ENCODE measurements around the gene NACC2.

NACC2 gene

DNA sequence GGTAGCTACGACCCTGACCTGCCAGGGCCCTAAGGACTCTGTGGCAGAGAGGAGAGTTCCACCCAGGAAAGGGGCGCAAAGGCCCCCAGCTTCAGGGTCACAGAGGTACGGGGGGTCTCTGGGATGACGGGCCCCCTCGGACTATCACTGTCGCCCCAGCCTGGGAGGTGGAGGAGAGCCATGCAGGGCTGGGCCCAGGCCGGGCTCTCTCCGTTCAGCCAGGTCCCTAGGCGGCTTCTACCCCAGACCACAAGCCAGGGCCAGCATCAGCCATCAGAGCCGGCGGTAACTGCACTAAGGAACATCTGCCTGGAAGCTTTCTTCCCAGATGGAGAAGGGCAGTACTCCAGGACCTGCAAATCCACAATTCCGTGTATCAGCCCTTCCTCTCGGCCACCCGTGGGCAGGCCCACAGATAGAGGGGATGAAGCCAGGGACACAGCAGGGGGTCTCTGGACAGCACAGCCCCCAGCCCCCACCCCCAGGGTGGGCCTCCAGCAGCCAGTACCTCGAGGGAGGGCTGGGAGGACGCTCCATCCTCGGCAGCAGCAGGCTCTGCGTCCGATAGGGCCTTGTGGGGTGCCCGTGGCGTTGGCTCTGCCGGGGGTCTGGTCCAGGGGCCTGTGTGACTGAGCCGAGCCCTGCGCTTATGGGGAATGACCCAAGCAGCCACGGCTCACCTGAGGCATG, 38.4 kb downstream of the NACC2 start:
- no peak for DNase-seq (ENCODE audit: low read depth in 2 of 2)

DNA sequence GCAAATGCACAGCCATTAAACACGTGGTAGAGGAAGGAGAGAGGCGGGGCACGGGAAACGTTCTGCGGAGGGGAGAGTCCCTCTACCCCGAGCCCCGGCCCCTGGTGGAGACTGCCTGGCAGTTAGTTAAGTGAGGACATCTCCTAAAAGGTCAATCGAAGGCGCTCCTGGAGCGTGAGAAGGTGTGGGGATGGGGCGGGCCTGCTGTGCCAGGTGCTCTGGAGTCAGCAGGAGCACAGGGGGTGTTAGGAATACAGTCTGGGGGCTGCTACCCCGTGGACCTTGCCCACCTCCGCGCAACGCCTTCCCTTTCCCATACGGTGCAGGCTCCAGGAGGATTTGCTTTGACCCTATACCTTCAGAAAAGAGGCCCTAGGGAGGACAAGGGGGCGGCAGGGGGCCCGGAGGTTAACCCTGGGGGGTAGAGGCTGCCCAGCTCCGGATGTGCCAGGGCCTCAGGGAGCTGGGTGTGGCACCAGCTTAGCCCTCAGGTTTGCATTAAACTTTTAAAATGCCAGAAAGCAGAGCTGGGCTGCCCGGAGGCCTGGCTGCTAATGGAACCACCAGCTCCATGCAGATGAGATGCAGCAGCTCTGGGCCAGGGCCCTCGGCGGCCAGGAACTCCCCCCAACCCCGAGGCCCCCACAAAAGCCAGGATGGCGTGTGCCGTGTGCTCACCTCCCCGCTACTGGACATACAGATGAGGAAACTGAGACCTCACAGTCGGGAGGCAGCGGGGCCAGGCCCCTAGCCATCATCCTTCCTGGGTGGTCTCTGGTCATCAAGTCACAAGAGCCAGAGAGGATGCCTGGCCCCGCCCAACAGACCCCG, 39.2 kb downstream of the NACC2 start:
- no peak for DNase-seq (ENCODE audit: low read depth in 2 of 2)

DNA sequence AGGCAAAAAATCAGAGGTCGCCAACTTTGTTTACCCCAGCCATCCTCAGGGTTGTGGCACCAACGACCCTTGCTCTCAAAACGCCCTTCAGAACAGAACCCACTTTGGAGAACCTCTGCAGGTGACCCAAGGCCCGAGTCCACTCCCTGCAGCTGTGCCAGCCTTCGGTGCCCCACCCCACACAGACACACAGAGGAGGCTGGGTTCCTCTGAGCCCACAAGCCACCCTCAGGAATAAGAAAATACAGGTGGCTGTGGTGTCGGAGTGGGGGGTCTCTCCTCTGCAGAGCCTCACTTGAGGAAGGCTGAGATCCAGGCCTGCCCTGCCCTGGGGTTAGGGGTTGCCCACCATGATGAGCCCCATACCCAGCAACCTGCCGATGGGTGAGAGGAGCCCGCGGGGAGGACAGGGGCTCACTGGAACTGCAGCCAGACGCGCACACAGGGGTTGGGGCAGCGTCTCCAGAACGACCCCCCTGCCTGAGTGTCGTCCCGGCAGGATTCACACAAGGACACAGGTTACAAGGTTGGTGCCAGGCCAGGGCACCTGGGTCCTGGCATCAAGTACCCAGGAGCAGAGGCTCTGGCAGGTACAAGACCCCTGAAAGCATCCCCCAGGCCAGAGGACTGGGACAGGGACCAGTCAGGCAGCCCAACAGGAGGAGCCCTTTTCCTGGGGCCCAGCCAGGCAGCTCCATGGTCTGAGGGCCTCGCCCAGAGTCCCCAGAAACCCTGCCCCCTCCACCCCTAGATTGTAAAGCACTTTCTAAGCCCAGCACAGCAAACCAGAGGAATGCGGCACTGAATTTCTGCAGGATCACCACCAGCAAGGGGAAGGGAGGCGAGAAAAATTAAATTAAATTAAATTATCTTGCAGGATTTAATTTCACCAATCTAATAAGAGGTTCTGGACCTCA, 40.0 kb downstream of the NACC2 start:
- DNase-seq (ENCODE audit: low read depth in 2 of 2): no peak

DNA sequence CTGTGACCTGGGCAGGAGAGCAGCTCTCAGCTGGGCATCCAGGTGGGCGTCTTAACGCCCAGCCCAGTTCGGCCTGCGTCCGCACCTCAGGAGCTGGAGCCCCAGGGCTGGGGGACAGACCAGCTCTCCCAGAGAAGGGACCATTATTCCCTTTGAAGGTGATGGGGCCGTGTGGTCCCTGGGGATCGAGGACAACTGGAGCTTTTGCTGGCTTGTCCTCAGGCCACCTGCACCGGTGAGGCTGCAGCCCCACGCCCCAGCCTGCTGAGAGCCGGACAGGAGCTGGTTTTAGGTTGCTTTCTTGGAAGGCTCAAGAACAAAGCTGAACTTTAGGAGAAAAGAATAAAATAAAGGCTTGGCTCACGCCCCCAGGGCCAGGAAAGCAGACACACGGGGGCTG, 40.9 kb downstream of the NACC2 start:
- no peak for DNase-seq (ENCODE audit: low read depth in 2 of 2)

DNA sequence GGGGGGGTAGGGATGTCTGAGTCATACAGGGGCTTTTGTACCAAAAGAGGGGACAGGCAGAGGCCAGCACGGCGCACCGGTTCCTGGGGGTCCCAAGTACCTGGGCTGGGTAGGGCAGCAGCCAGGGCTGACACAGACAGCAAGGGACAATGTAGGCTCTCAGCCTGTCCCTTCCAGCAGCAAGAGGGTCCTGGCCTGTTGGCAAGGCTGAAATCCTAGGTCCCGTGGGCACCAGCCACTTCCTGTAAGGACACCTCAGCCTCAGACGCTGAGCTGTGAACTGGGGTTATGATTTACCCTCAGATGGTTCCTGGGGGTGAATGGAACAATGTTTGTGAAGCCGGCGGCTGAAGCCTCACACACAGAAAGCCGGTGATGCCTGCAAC, 41.3 kb downstream of the NACC2 start:
- no peak for DNase-seq (ENCODE audit: low read depth in 2 of 2)

DNA sequence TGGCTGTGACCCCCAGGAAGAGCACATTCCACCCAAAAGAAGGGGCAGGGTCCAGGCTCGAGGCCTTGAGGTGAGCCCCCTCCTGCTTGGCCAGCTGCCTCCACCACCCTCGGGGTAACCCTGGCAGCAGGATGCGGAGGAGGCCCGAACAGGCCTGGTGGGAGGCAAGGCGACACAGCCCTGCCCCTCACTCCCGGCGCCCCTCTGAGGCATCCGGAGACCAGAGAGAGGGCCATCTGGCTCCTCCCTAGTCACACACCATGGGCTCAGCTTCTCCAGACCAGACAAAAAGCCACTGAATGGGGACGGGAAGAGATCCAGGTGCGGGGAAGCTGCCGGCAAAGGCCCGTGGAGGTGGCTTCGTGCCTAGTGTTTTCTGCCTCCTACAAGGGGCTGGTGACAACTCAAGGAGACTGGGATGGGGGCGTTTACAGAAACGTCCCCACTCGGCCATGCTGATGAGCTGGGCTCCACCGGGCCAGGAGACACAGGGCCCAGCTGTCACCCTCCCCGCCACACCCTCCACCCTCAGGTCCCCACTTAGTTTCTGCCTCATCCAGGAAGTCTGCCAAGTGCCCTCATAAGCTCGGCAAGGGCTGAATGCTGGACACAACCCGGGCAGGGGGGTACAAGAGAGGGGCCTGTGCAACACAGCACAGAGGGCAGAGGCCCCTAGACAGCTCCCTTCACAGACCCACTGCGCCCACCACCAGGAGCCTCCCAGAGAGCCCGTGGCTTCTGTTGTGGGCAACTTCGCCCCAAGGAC, 41.9 kb downstream of the NACC2 start:
- no peak for DNase-seq (ENCODE audit: low read depth in 2 of 2)

DNA sequence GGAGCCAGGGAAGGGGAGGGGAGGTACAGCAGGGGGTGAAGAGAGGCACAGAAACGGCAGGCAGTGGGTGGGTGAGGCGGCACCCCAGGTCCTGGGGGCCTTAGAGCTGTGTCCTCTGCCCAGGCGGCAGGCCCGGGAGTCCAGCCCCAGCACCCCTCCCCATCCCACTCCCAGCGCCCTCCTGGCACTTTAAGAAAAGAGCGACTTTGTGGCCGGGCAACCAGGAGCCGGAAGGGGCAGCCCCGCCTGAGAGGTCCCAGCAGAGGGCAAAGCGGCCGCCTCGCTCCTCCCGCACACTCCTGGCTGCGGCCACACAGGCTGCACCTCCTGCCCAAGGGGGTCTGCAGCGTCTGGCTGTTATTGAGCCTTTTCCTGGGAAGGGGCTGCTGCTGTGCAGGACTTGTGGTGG, 42.6 kb downstream of the NACC2 start:
- no peak for DNase-seq (ENCODE audit: low read depth in 2 of 2)

DNA sequence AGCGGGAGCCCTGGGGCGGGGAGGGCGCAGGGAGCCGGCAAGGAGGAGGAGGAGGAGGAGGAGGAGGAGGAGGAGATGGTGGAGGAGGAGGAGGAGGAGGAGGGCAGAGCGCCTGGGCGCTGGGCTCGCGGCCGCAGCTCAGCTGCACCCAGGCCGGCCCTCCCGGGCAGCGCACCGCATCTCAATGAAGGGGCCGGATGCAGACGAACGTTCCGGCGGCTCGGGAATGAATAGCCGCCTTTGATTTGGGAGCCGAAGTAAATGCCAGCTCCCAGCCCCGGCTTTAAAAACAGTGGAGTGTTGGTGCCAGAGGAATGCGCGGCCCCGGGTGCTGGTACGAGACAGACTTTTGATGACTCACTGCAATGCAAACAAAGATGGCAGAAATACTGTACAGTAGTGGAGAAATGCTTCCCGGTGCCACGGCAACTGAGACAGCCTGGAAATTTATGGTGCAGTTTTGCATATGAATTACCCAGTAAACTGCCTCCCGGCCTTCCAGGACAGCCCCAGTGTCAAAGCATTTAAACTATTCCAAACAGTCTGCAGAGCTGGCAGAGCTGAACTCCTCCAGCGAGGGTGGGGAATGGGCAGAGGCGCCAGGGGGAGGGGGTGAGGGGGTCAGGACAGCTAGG, 43.1 kb downstream of the NACC2 start:
- no peak for DNase-seq (ENCODE audit: low read depth in 2 of 2)

DNA sequence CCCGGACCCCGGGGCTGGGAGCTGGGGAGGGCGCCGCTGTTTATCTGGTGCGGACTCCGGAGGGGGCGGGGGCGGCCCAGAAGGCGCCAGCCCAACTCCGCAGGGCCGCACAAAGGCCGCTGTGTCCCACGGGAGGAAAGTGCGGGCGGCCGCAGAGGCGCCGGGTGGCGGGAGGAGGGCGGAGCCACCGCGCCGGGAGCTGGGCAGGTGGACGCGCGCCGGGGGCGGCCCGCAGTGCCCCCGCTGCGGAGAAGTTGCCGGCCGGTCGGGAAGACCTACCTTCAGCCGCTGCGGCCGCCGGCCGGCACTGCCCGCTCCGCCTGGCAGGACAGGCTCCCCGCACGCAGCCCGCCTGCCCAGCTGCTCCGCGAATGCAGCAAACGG, 43.6 kb downstream of the NACC2 start:
- no peak for DNase-seq (ENCODE audit: low read depth in 2 of 2)

DNA sequence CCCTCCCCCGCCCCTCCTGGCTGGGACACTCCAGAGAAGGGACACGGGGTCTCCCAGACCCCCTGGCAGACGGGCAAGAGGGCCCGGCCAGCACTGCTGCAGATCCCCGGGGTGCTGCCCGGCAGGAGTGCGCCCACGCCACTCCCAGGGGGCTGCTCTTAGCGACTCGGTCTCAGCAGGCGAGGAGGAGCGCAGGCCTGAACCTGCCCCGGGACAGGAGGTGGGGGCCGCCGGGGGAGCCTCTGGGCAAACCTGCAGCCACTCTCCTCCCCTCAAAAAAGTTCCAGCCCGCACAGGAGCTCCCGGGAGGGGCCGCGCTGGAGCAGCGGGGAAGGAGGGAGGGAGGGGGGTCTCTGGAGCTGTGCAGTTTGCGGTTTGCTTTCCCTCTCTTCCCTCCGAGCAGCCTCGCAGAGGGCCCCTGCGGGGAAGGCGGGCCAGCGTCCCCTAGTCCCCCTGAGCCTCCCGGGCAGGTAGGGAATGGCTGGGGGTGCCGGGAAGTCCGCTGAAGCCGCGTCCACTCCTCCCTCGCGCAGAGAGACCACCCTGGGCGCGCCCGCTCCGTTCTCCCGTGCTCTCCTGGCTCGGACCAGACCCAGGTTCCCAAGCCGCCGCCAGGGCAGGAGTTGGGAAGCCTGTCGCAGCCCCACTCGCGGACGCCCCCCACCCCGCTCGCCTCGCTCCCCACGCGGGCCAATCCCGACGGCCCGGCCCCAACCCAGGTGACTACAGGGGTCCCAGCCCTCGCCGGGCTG, 44.2 kb downstream of the NACC2 start:
- no peak for DNase-seq (ENCODE audit: low read depth in 2 of 2)

DNA sequence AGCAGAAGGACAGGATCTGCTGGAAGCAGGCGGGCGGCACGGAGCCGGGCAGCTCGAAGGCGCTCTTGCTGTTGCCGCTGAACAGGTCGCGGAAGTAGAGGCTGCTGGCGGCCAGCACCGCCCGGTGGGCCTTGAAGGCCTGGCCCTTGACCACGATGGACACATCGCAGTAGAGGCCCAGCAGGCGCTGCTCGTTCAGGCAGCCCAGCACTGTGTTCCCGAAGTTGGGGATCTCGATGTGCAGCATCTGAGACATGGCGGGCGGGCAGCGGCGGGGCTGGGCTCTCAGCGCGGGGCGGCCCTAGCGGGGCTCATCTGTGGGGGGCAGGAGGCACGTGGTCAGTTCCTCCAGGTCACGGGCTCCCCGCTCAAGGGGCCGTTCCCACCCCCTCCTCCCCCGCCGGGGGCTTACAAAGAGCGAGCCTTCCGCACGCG, 44.8 kb downstream of the NACC2 start:
- no peak for DNase-seq (ENCODE audit: low read depth in 2 of 2)

DNA sequence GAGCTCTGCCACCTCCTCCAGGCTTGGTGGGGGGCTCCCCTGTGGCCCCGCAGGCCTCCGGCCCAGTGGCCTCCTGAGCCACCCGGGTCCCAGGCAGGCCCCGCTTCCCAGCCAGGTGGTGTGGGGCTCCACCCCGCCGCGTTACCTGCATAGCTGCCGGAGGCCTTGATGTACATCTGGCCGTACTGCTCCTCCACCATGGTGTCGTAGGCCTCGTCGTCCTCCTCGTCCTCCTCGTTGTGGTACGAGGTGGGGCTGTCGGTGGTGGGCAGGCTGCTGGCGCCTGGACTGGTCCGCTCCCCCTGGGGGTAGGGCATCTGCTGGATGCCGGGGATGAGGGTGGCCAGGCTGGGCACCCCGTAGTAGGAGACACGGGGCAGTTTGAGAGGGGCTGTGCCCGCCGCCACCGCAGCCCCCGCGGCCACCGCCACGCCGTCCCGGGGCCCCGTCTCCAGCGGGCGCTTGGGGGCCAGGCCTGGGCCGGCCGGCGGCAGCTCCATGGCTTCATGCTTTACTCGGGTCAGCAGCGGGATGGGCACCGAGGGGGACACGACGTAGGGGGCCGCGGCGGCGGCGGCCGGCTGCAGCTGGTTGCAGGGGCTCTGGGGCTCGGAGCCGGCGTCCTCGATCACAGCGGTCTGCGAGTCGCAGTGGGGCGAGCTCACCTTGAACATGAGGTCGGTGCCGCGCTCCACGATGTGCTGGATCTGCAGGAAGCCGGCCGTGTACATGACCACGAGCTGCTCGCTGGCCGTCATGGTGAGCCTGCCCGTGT, 45.4 kb downstream of the NACC2 start:
- DNase-seq (ENCODE audit: low read depth in 2 of 2): no peak

DNA sequence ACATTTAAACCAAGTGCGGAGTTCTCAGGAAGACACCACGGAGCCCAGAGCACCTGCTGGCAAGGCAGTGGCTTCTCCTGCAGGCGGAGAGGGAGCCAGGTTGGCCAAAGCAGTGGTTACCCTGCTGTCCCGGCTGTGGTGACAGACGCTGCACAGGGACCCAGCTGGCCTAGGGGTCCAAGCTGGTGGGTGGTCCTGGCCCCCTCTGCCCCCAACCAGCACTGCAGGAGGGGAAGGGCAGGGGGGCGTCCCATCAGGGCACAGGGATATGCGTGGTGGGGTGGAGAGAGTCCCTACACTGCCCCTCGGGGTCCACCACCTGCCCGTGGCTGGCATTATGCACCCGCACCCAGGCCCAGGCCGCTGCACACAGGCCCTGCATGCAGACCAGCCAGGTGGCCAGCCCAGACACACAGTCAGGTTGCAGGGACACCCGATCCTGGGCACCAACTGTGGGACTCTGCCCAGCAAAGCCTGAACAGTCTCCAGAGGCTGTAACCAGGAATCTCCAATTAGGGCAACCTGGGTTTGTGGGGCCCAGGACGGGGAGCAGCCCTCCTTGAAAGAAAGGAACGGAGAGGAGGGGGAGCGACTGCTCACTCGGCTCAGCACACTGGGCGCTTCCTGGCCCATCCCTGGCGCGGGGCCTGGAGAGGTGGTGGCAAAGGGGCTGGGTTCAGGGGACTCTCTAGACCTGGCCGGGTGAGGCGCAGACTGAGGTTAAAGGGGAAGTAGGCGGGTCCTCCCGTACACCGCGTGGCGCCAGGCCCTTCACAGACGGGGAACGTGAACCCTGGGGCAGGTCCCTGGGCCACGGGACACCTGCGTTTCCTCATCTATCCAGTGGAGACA, 46.3 kb downstream of the NACC2 start:
- DNase-seq (ENCODE audit: low read depth in 2 of 2): no peak

DNA sequence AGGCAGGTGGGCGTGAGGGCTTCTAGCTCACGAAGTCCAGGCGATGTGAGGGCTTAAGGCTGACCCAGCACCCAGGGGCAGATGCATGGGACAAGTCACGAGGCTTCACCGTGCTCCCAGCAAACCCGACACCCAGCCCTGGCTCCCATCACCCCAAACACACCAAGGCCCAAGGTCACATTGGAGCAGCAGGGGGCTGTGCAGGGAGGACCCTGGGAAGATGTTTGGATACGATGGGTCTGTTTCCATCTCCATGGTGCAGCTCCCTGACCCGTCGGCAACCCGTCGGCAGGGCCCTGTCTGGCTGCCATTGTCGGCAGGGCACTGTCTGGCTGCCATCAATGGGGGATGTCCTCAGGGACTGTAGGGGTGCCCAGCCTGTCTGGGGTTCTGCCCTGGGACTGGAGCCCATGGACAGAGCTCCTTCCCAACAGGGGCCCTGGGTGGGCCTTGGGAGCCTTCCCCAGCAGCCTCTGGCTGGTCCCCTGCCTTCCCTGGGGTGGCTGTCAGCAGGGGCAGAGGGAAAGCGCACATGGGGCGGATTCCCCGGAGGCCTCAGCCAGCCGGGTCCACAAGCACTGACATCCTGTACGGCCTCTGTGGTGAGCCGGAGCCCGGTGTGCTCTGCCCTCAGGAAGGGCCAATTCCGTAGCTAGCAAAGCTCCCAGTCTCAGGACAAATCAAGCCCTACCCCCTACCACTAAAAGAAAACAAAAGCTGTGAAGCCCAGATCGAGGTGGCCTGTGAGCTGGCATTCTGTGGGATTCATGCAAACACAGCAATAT, 47.1 kb downstream of the NACC2 start:
- no peak for DNase-seq (ENCODE audit: low read depth in 2 of 2)

DNA sequence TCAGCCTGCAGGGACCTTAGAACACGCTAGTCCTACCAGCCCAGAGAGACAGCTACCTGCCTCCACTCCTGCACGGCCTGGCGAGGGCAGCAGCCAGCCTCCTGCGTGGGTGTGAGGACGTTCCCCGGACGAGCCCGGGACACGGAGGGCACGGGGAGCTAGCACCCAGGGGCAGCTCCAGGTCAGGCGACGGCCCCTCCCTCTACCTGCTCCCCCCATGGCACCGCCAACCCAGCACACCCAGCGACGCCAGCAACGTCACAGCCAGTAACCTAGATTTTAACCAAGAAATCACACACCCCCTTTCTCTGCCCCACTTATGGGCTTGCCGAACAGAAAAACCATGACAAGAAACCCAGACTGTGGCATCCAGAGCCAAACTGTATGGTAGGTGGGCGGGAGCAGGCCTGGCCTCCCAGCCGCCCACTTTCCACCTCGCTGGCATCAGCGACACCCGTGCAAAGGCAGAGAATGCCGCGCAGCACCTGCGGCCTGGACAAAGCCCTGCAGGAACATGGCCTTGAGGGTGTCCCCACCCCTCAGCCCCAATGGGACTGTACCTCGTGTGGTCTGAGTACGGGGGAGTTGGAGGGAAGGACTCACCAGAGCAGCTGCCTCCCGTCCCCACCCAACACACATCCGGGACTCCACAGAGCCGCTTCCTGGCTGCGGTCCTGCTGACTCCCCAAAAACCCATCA, 47.9 kb downstream of the NACC2 start:
- DNase-seq (ENCODE audit: low read depth in 2 of 2): no peak

DNA sequence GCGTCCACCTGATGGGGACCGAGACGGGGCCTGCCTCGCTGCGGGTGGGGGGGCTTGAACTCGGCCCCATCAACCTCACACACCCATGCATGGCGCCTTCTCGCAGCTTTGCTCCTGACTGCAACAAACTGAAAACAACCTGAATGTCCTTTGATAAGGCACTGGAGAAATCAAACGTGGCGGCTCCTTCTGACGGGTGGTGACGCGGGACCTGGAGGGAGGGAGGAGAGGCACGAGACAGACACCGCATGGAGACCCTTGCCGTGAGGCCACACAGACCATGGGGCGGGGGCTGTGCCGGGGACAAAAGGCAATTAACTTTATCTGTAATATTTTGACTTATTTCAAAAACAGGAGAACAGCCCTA, 48.6 kb downstream of the NACC2 start:
- no peak for DNase-seq (ENCODE audit: low read depth in 2 of 2)
